ENCODE measurements around the gene ZMYND10. TPM values are rescaled to one million over a fixed set of nuclear protein-coding genes. Genes with fewer than 3 reads are reported as not detected.
A peak's percentile ranks its signal among the peaks of the same experiment; 100 is the strongest.

ZMYND10 gene
- total and polyA plus RNA-seq, 10 donors = 0.56 to 2.2 (median 1.2) TPM; not detected in 1

DNA sequence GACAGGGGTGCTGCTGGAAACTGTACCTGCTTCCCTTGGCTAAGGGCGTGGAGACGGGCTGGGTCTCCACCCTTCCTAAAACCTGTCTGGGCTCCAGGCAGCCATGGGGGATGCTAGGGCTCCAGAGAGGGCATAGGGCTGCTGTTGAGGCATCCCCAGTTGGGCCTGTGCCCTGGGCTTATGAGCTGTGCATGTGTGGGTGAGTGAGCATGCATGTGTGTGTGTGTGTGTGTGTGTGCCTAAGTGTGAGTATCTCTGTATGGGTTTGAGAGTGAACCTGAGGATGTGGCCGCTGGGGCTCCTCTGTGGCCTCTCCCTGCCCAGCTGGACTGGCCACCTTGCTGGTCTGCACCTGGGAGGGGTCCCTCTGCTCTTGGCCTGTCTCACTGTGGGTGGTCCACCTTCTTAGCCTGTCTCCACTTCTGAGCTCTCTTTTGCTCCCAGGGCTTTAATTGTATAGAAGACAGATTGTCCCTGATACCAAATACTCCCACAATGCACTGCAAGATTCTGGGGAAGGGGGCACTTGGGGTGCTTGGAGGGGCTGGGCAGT is 25.7 kb upstream of the ZMYND10 start:
- Histone ChIP-seq H3K4me3 (no peak overlapping the region), H3K4me1 (peaks cover 0 to 16% (median 1%) of the 10 kb centered on the region in 6 donors), H3K9me3 (no peaks in the 10 kb centered on the region), H3K27ac (no peak overlapping the region), H3K36me3 (no peaks in the 10 kb centered on the region), H3K27me3 (replicated peaks in 1 of 7) (peaks cover 0 to 14% (median 0%) of the 10 kb centered on the region in 7 donors)
- TF ChIP-seq, protein P1, sequence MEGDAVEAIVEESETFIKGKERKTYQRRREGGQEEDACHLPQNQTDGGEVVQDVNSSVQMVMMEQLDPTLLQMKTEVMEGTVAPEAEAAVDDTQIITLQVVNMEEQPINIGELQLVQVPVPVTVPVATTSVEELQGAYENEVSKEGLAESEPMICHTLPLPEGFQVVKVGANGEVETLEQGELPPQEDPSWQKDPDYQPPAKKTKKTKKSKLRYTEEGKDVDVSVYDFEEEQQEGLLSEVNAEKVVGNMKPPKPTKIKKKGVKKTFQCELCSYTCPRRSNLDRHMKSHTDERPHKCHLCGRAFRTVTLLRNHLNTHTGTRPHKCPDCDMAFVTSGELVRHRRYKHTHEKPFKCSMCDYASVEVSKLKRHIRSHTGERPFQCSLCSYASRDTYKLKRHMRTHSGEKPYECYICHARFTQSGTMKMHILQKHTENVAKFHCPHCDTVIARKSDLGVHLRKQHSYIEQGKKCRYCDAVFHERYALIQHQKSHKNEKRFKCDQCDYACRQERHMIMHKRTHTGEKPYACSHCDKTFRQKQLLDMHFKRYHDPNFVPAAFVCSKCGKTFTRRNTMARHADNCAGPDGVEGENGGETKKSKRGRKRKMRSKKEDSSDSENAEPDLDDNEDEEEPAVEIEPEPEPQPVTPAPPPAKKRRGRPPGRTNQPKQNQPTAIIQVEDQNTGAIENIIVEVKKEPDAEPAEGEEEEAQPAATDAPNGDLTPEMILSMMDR (IDR thresholded peaks at IDR 0.05 in 8 of 11, conservative IDR thresholded peaks at IDR 0.05 in 3 of 11) = no peak
- TF ChIP-seq POLR2AphosphoS5 (IDR thresholded peaks at IDR 0.05) = no peak
- intact Hi-C loops (cut with DNase I; ENCODE audit: low total_unique reads) = no loop called here
- DNase-seq = no peak
- WGBS, 5 donors = 78 to 96% (median 83%) methylated on average over 3 of the region's 3 CpGs

- Histone ChIP-seq H3K4me3 (no peak overlapping the region), H3K36me3 (no peaks in the 10 kb centered on the region), H3K9me3 (no peaks in the 10 kb centered on the region), H3K27me3 (replicated peaks in 1 of 7) (peaks cover 0 to 14% (median 0%) of the 10 kb centered on the region in 7 donors), H3K27ac (no peak overlapping the region), H3K4me1 (peaks cover 0 to 22% (median 7%) of the 10 kb centered on the region in 6 donors)
- no peak for DNase-seq
- intact Hi-C loops (cut with DNase I; ENCODE audit: low total_unique reads) = no loop called here
- TF ChIP-seq, protein P1 (IDR thresholded peaks at IDR 0.05 in 8 of 11, conservative IDR thresholded peaks at IDR 0.05 in 3 of 11) = no peak
- TF ChIP-seq POLR2AphosphoS5 (IDR thresholded peaks at IDR 0.05) = no peak
- no peak for TF ChIP-seq POLR2A (IDR thresholded peaks at IDR 0.05)
- WGBS, 5 donors = 66 to 75% (median 68%) methylated on average over 14 of the region's 14 CpGs
Observed at GRCh38 chr3:50370594-50370993, 25.1 kb upstream of the ZMYND10 start.

DNA sequence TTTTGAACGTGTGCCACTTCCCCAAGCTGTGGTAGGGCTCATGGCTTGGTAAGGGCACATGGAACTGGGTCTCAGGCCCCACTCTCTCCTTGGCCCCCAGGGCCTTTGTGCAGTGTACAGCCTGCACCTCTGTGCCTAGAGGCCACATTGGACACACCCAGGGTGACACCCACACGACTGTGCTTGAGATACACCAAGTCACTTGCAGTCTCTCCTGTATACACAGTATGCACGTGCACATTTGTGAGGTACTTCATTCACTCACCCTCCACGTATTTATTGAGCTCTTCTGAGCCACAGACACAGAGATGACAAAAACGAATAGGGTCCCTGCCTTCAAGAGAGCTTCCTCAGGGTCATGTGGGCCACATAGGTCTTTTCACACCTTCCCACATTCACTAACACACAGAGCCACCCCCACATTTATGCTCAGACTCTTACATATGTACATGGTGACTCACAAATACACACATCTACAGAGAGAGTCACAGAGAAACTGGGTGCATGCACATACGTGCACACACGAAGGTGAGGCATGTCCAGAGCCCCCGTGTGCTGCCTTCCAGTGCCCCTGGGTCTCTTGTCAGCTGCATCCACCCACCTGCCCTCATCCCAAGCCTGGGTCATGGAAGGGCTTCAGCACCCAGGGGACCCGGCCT is 23.6 kb upstream of the ZMYND10 start:
- WGBS, 5 donors = 70 to 83% (median 77%) methylated on average over 9 of the region's 9 CpGs
- Histone ChIP-seq H3K36me3 (no peaks in the 10 kb centered on the region), H3K4me3 (no peak overlapping the region), H3K27ac (no peak overlapping the region), H3K9me3 (no peaks in the 10 kb centered on the region), H3K27me3 (replicated peaks in 1 of 7) (peaks cover 0 to 14% (median 0%) of the 10 kb centered on the region in 7 donors), H3K4me1 (peaks cover 0 to 37% (median 19%) of the 10 kb centered on the region in 6 donors)
- no peak for DNase-seq
- no peak for TF ChIP-seq POLR2A (IDR thresholded peaks at IDR 0.05)
- TF ChIP-seq, protein P1 (IDR thresholded peaks at IDR 0.05 in 8 of 11, conservative IDR thresholded peaks at IDR 0.05 in 3 of 11) = no peak
- TF ChIP-seq POLR2AphosphoS5 (IDR thresholded peaks at IDR 0.05) = no peak
- intact Hi-C loops (cut with DNase I; ENCODE audit: low total_unique reads) = no loop called here

DNA sequence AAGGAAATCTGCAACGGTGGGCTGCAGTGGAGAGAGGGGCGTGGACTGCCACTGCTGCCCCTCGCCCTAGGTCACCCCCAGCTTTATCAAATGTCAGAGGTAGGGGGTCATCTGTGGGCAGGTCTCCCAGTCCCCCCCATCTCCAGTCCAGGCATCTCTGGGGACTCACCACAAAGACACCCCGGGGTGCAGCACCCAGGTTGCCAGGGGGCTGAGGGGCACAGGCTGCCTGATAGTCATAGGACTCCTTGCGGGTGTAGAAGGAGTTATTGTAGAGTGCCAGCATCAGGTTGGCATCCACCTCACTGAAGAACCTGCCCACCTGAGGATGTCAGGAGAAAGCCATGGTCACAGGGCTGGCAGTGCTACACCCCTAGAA is 20.3 kb upstream of the ZMYND10 start:
- WGBS, 5 donors = 57 to 82% (median 79%) methylated on average over 1 to 5 of the region's 5 CpGs
- Histone ChIP-seq H3K9me3 (no peaks in the 10 kb centered on the region), H3K4me3 (peak overlapping the region in 7 of 8 donors; percentile 50 to 81 (median 59)), H3K27me3 (replicated peaks in 1 of 7) (peaks cover 0 to 4% (median 0%) of the 10 kb centered on the region in 7 donors), H3K4me1 (peaks cover 0 to 39% (median 21%) of the 10 kb centered on the region in 6 donors), H3K36me3 (no peaks in the 10 kb centered on the region), H3K27ac (peak overlapping the region in 4 of 8 donors; percentile 77 to 87 (median 82))
- intact Hi-C loops (cut with DNase I; ENCODE audit: low total_unique reads) = no loop called here
- DNase-seq = no peak
- TF ChIP-seq POLR2AphosphoS5 (IDR thresholded peaks at IDR 0.05) (no peak), POLR2A (IDR thresholded peaks at IDR 0.05) (no peak)
- TF ChIP-seq, protein P1 (IDR thresholded peaks at IDR 0.05 in 8 of 11, conservative IDR thresholded peaks at IDR 0.05 in 3 of 11) = no peak
